ENCODE measurements around the gene TMEM272. TPM values are rescaled to one million over a fixed set of nuclear protein-coding genes. Genes with fewer than 3 reads are reported as not detected.

Gene TMEM272
- total and polyA plus RNA-seq, 2 experiments from 2014 or later = 0.11 to 0.76 TPM

DNA sequence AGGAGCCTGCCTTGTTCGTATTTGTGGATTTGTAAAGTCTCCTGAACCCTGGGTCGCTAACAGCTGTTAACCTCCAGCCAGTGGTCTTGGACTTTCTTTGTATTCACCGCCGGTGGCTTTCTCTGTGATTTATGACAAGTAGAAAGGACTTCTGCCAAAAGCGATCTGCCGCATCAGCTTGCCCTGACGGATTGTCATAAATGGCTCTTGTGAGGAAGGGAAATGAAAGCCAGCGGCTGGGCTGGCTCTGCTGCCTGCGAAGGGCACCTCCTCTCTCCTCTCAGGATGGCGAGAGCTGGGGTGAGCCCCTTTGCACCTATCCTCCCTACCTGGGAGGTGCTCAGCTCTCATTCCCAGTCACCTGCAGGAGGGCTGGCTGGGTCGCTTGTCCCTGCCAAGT, 66.6 kb downstream of the TMEM272 start:
- no peaks in the 10 kb centered on the region for H4K20me1 ChIP-seq (replicated peaks; ENCODE audit: insufficient read depth)
- no peak overlapping the region for H3K4me3 ChIP-seq
- Mint-ChIP-seq H3K9me3 (0 out of 3 replicates have a peak, but pooled peaks cover 3% of the 10 kb centered on the region), H3K27ac (no peak overlapping the region), H3K4me1 (peaks cover 8% of the 10 kb centered on the region), H3K27me3 (ENCODE audit: insufficient read depth, low read depth, poor library complexity) (peaks cover 11% of the 10 kb centered on the region), H3K4me3 (no peak overlapping the region), H3K36me3 (ENCODE audit: low read depth) (peaks cover 3% of the 10 kb centered on the region; the same call in 1 of the 3 replicates)
- H3K79me2 ChIP-seq (replicated peaks; ENCODE audit: insufficient read depth) = no peaks in the 10 kb centered on the region
- no peaks in the 10 kb centered on the region for H3K36me3 ChIP-seq (ENCODE audit: insufficient read depth)
- no peak overlapping the region for H3K4me2 ChIP-seq
- TF ChIP-seq, protein P1, sequence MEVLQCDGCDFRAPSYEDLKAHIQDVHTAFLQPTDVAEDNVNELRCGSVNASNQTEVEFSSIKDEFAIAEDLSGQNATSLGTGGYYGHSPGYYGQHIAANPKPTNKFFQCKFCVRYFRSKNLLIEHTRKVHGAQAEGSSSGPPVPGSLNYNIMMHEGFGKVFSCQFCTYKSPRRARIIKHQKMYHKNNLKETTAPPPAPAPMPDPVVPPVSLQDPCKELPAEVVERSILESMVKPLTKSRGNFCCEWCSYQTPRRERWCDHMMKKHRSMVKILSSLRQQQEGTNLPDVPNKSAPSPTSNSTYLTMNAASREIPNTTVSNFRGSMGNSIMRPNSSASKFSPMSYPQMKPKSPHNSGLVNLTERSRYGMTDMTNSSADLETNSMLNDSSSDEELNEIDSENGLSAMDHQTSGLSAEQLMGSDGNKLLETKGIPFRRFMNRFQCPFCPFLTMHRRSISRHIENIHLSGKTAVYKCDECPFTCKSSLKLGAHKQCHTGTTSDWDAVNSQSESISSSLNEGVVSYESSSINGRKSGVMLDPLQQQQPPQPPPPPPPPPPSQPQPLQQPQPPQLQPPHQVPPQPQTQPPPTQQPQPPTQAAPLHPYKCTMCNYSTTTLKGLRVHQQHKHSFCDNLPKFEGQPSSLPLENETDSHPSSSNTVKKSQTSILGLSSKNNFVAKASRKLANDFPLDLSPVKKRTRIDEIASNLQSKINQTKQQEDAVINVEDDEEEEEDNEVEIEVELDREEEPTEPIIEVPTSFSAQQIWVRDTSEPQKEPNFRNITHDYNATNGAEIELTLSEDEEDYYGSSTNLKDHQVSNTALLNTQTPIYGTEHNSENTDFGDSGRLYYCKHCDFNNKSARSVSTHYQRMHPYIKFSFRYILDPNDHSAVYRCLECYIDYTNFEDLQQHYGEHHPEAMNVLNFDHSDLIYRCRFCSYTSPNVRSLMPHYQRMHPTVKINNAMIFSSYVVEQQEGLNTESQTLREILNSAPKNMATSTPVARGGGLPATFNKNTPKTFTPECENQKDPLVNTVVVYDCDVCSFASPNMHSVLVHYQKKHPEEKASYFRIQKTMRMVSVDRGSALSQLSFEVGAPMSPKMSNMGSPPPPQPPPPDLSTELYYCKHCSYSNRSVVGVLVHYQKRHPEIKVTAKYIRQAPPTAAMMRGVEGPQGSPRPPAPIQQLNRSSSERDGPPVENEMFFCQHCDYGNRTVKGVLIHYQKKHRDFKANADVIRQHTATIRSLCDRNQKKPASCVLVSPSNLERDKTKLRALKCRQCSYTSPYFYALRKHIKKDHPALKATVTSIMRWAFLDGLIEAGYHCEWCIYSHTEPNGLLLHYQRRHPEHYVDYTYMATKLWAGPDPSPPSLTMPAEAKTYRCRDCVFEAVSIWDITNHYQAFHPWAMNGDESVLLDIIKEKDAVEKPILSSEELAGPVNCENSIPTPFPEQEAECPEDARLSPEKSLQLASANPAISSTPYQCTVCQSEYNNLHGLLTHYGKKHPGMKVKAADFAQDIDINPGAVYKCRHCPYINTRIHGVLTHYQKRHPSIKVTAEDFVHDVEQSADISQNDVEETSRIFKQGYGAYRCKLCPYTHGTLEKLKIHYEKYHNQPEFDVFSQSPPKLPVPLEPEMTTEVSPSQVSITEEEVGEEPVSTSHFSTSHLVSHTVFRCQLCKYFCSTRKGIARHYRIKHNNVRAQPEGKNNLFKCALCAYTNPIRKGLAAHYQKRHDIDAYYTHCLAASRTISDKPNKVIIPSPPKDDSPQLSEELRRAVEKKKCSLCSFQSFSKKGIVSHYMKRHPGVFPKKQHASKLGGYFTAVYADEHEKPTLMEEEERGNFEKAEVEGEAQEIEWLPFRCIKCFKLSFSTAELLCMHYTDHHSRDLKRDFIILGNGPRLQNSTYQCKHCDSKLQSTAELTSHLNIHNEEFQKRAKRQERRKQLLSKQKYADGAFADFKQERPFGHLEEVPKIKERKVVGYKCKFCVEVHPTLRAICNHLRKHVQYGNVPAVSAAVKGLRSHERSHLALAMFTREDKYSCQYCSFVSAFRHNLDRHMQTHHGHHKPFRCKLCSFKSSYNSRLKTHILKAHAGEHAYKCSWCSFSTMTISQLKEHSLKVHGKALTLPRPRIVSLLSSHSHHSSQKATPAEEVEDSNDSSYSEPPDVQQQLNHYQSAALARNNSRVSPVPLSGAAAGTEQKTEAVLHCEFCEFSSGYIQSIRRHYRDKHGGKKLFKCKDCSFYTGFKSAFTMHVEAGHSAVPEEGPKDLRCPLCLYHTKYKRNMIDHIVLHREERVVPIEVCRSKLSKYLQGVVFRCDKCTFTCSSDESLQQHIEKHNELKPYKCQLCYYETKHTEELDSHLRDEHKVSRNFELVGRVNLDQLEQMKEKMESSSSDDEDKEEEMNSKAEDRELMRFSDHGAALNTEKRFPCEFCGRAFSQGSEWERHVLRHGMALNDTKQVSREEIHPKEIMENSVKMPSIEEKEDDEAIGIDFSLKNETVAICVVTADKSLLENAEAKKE (CRISPR knock-in tag; IDR thresholded peaks at IDR 0.05) = no peak
- TF ChIP-seq ZNF331 (CRISPR knock-in tag; IDR thresholded peaks at IDR 0.05; ENCODE audit: low read depth) = no peak
- no peak for TF ChIP-seq CREB1 (CRISPR knock-in tag; IDR thresholded peaks at IDR 0.05; ENCODE audit: low read depth)
- no peak for TF ChIP-seq EZH2phosphoT487 (IDR thresholded peaks at IDR 0.05; ENCODE audit: unreplicated experiment)
- TF ChIP-seq STAT1 (IDR thresholded peaks at IDR 0.05; ENCODE audit: unreplicated experiment) = no peak
- TF ChIP-seq NANOG (IDR thresholded peaks at IDR 0.05; ENCODE audit: borderline replicate concordance) = no peak
- TF ChIP-seq, protein P2, sequence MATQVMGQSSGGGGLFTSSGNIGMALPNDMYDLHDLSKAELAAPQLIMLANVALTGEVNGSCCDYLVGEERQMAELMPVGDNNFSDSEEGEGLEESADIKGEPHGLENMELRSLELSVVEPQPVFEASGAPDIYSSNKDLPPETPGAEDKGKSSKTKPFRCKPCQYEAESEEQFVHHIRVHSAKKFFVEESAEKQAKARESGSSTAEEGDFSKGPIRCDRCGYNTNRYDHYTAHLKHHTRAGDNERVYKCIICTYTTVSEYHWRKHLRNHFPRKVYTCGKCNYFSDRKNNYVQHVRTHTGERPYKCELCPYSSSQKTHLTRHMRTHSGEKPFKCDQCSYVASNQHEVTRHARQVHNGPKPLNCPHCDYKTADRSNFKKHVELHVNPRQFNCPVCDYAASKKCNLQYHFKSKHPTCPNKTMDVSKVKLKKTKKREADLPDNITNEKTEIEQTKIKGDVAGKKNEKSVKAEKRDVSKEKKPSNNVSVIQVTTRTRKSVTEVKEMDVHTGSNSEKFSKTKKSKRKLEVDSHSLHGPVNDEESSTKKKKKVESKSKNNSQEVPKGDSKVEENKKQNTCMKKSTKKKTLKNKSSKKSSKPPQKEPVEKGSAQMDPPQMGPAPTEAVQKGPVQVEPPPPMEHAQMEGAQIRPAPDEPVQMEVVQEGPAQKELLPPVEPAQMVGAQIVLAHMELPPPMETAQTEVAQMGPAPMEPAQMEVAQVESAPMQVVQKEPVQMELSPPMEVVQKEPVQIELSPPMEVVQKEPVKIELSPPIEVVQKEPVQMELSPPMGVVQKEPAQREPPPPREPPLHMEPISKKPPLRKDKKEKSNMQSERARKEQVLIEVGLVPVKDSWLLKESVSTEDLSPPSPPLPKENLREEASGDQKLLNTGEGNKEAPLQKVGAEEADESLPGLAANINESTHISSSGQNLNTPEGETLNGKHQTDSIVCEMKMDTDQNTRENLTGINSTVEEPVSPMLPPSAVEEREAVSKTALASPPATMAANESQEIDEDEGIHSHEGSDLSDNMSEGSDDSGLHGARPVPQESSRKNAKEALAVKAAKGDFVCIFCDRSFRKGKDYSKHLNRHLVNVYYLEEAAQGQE (IDR thresholded peaks at IDR 0.05; ENCODE audit: unreplicated experiment) = no peak
- TF ChIP-seq ZNF114 (CRISPR knock-in tag; IDR thresholded peaks at IDR 0.05) = no peak
- no peak for TF ChIP-seq POLR2AphosphoS5 (IDR thresholded peaks at IDR 0.05; ENCODE audit: low read depth)
- no peak for TF ChIP-seq EZH2 (IDR thresholded peaks at IDR 0.05; ENCODE audit: low read depth, unreplicated experiment)
- TF ChIP-seq, protein P3, sequence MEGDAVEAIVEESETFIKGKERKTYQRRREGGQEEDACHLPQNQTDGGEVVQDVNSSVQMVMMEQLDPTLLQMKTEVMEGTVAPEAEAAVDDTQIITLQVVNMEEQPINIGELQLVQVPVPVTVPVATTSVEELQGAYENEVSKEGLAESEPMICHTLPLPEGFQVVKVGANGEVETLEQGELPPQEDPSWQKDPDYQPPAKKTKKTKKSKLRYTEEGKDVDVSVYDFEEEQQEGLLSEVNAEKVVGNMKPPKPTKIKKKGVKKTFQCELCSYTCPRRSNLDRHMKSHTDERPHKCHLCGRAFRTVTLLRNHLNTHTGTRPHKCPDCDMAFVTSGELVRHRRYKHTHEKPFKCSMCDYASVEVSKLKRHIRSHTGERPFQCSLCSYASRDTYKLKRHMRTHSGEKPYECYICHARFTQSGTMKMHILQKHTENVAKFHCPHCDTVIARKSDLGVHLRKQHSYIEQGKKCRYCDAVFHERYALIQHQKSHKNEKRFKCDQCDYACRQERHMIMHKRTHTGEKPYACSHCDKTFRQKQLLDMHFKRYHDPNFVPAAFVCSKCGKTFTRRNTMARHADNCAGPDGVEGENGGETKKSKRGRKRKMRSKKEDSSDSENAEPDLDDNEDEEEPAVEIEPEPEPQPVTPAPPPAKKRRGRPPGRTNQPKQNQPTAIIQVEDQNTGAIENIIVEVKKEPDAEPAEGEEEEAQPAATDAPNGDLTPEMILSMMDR (conservative IDR thresholded peaks at IDR 0.05; ENCODE audit: low read depth in 2 of 2) = no peak
- no peak for TF ChIP-seq JUNB (IDR thresholded peaks at IDR 0.05; ENCODE audit: unreplicated experiment)
- TF ChIP-seq, protein P4, sequence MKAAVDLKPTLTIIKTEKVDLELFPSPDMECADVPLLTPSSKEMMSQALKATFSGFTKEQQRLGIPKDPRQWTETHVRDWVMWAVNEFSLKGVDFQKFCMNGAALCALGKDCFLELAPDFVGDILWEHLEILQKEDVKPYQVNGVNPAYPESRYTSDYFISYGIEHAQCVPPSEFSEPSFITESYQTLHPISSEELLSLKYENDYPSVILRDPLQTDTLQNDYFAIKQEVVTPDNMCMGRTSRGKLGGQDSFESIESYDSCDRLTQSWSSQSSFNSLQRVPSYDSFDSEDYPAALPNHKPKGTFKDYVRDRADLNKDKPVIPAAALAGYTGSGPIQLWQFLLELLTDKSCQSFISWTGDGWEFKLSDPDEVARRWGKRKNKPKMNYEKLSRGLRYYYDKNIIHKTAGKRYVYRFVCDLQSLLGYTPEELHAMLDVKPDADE (IDR thresholded peaks at IDR 0.05) = no peak
- no peak overlapping the region for H2AFZ ChIP-seq
- H3F3A ChIP-seq (replicated peaks; ENCODE audit: low read depth) = no peaks in the 10 kb centered on the region
- no peaks in the 10 kb centered on the region for H3K4me1 ChIP-seq (ENCODE audit: insufficient read depth)
- H3K27ac ChIP-seq (ENCODE audit: low read depth) = no peak overlapping the region
- no peak for DNase-seq (ENCODE audit: low spot score)
- no peaks in the 10 kb centered on the region for H3K9me2 ChIP-seq (ENCODE audit: insufficient read depth)
- H3K27me3 ChIP-seq (ENCODE audit: insufficient read depth) = no peaks in the 10 kb centered on the region
- ATAC-seq = no peak

Measured in GM23338 (cell line).